ENCODE measurements around the gene ZNF540.
"Not testable (repeated sequence)": the region's sequence is repeated elsewhere in the genome, so short reads cannot be mapped to it uniquely, and the experiment has no call there.

The ZNF540 gene

GRCh38 chr19:37655689-37656371 lies 61.2 kb downstream of the ZNF540 start:
- Mint-ChIP-seq H3K9me3 (peaks cover 20% of the 10 kb centered on the region), H3K4me1 (ENCODE audit: low read depth) (peaks cover 36% of the 10 kb centered on the region), H3K27me3 (no peaks in the 10 kb centered on the region), H3K27ac (peak overlapping the region; percentile 97), H3K4me3 (peak overlapping the region; percentile 93), H3K36me3 (ENCODE audit: low read depth) (peaks cover 60% of the 10 kb centered on the region)
- peak; percentile 90 for DNase-seq

DNA sequence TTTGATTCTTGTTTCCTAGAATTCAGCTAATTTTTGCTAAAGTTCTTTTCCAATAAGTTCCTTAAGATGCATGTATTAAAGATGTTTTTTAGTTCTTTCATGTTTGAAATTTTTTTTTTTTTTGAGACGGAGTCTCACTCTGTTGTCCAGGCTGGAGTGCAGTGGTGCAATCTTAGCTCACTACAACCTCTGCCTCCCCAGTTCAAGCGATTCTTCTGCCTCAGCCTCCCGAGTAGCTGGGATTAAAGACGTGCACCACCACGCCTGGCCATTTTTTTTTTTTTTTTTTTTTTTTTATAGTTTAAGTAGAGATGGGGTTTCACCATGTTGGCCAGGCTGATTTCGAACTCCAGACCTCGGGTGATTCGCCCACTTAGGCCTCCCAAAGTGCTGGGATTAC lies 62.5 kb downstream of the ZNF540 start:
- Mint-ChIP-seq H3K36me3 (ENCODE audit: low read depth) (peaks cover 57% of the 10 kb centered on the region), H3K4me3 (peak overlapping the region; percentile 93), H3K9me3 (peaks cover 26% of the 10 kb centered on the region), H3K4me1 (ENCODE audit: low read depth) (peaks cover 36% of the 10 kb centered on the region)
- not testable (repeated sequence) for H3K27ac Mint-ChIP-seq, DNase-seq, H3K27me3 Mint-ChIP-seq

All from activated T-cell treated with anti-CD3 and anti-CD28 coated beads, Interleukin-2, amount 50 U/mL, for 24 hours (primary cell).